Placental epithelial cell (primary cell): ENCODE results near the gene UCN. TPM values are rescaled to one million over a fixed set of nuclear protein-coding genes. Genes with fewer than 3 reads are reported as not detected.

Source experiments
- total RNA-seq: library from RNA; depleted of rRNA; stranded (reverse); fragments of >200 nt; gene quantifications from 2 replicates; pipeline ENCODE4 v1.2.3, GENCODE V29; 2012

UCN gene, protein sequence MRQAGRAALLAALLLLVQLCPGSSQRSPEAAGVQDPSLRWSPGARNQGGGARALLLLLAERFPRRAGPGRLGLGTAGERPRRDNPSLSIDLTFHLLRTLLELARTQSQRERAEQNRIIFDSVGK
- 0.22 and 2.0 TPM in 2 replicates for total RNA-seq

DNA sequence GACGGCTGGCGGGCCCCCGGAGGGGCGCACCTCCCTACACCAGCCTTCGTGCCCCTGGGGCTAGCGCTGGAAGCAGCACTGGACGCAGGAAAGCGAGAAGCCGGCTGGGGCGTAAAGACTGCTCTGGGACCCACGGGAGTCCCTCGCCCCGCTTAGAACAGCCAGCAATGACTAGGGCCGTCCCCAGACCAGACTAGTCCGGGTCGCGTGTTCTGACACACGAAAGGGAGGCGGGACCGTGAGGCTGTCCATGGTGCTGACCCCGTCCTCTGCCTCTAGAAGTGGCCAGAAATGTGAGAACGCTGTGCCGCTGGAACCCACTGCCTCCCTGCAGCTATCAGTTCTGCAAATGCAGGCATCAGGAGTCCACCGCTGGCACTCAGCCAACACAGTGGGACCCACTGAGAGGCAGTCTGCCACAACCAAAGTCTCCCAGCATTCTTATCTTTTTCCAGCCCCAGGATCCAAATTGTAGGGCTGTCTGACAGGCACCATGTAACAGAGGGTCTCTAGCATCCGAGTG, at the start of gene UCN:
Gene UCN (minus strand): TSS at position 87 of the 523 bp plus-strand sequence. CDS start 550 bp downstream, outside the sequence.

DNA sequence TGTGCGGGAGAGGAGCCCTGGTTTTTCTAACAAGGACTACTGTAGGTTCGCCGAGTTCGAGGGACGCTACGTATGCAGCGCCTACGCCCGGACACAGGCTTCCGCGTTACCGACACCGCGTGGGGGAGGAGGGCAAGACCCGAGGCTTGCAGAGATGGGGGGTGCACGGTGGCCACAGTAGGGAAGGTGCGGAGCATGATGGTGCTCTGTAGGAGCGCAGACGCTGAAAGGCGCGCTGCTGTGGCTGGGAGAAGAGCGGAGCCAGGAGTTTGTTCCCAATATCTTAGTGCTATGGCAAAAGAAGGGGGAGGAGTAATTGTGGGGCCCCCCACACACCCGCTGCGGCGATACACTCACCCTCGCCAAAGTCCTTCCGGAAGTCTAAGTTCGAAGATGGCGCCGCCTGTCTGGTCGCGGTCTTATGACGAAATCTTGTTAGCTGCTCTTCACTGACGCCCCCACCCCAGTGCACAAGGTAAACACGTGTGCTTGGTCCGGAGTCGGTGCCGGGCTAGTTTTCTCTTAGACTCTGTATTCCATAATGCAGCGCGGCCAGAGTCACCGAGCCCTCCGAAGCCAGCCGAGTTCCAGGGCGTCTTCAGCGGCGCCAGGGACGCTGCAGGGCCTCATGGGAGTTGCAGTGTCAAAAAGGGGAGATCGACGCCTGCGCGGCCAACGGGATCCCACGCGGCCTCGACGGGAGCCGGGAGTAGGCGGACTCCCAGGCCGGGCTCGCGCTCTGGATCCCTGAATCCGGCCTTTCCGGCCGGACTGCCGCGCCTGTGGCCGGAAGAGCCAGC, 48.3 kb upstream of the UCN start, which contains the start of gene GTF3C2:
Gene GTF3C2 (minus strand): TSS at position 383 of the 800 bp plus-strand sequence. CDS start 13,210 bp downstream, outside the sequence.

DNA sequence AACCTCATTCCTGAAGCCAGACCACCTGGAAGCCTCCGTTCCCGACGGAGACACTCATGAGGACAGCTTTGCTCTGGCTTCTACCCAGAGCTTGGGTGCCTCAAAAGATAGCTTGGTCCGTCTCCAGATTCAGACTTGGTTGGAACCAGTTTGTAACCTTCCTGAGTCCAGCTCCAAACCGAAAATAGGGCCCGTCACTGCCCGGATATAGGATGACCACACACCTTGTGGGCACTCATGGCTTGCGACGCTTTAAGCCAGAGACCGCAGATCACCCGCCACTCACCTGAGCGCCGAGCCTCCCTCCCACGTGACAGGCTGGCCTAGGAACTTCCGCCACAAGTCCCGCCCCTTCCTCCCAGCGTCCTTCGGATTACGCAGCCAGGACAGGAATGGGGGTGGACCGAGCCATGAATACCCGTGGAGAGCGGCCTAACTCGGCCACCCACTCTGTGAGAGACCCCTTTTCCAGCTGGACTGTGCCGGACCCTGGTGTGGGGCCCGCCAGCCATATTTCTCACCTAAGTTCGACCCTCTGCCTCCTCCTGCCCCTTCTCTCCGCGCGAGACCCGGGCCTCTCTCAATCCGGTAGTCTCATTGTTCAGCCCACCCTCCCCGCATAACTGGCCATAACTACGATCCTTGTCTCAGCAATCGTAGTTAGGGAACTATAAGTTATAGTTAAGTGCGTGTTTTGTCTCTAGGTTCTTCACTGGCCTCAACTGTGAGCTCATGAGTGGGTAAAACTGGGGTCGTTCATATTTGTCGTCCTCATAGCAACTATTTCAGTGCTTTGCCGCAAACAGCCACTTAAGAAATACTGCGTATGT, 14.7 kb upstream of the UCN start, which contains the start of gene MPV17:
Gene MPV17 (minus strand): TSS at position 332 of the 830 bp plus-strand sequence. CDS start 580 bp downstream, outside the sequence.

DNA sequence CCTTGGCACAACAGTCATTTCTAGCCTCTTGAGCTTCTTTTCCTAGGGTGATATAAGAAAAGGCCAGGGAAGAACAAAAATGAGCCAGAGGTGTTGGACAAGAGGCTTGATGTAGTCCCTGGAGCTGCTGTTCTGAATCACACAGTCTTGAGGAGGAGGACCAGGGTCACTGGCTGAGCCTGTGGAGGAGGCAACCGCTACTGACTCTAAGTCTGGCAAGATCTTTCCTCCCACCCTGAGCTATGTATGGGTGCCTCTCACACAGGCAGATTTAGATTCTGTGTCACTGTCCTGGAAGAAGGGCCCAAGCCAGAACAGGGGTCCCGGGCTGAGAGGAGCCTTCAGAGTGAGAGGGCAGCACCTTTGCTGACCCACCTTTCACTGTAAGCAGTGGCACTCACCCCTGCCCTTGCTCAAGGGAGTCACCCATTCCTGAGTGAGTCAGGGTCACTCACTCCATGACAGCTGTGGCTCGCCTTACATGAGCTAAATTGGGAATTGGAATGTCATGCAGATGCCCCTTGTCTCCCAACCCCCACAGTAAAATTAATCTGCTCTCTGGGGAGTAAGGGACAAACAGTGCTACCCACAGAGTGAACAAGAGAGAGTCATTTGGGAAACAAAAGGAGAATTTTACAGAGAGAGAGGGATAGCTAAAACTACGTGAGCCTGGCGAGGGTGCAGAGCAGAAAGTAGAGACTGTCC, 26.2 kb downstream of the UCN start, which contains the start of gene TRIM54:
Gene TRIM54 (plus strand): TSS at position 575 of the 705 bp plus-strand sequence. CDS start 303 bp downstream, outside the sequence.

DNA sequence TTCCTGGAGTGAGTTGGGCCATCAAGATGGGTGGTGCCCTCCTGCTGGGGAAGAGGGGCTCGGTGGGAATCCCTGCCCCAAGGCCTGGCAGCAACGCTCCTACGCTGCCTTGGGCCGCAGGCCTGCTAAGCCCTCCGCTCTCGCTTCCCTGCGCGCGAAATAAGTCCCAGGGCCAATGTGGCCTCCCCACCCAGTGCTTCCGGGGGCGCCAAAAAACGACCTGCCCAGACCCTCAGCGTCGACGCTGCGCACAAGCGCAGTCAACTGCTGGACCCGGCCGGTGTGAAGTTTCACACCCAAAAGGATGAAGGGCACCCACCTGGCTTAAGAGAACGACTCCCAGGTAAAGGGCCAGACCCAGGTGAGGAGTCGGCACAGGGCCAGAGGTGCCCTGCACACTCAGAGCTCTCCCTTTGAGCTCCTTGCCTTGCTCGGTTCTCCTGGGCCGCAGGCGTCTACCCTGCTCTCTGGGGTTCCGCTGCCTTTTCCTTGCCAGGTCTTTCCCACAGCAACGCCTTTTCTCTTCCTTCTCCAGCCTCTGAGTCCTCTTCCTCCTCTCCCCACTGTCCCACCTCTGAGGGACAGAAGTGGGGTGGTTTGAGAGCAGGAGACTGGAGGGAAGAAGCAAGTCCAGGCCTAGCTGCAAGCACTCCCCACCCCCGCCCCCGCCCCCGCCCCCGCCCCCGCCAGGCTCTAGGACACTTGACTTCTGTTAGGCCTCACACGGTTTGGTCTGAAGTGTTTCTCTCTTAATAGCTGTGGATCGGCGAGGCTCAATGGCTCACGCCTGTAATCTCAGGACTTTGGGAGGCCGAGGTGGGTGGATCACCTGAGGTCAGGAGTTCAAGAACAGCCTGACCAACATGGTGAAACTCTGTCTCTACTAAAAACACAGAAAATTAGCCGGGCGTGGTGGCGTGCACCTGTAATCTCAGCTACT, 32.8 kb downstream of the UCN start, which contains the start of gene DNAJC5G:
Gene DNAJC5G (plus strand): TSS at position 223 of the 940 bp plus-strand sequence. CDS start 1,296 bp downstream, outside the sequence.

DNA sequence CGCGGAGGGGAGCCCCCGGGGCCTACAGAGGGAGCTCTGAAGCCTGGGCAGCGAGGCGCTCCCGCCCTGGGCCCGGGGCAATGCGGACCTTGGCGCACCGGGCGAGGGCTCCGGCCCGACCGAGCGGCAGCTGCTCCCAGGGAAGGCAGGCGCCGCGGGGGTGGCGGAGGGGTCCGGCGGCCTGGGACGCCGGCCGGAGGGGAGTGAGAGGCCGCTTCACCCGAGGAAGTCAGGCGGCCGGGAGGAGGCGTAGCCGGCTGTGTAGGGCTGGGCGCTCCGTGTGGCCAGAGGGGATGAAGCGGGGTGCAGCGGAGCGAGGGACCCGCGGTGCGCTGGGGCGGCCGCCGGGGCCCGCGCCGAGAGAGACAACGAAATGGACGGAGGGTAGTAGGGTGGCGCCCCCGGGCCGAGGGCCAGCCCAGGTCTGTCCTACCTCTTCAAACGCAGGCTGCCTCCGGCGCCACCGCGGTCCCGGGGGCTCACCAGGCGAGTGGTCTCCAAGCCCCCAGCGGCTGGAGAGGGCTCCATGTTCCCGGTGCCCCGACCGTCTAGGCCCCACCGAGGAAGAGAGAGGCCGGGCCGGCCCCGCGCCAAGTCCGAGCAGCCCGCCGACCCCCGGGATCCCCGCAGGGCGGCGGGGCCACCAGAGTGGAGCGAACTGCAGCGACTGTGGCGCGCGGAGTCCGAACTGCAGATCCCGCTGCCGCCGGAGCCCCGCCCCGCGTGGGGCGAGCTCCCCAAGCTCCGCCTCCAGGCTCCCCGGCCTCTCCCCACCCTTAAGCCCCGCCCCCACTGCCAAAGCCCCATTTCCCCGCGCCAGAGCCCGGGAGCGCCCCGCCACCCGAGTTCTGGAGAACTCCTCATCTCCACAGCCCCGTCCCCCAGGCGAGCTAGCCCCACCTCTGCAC, 45.6 kb downstream of the UCN start, which contains the start of gene SLC30A3:
Gene SLC30A3 (minus strand): TSS at position 669 of the 908 bp plus-strand sequence. CDS start 141 bp downstream, at position 528.

Other genes with a start within 250 kb of the UCN start
- 217 and 424 TPM in 2 replicates for gene OST4, start 236.8 kb downstream of the UCN start, total RNA-seq
- gene EMILIN1, start 229.8 kb downstream of the UCN start, total RNA-seq = 5.2 and 24.7 TPM in 2 replicates
- gene KHK, start 221.7 kb downstream of the UCN start, total RNA-seq = under 0.01 TPM in 1 of 2 replicates, not detected in the other
- under 0.01 and 0.33 TPM in 2 replicates for gene CGREF1, start 189.3 kb downstream of the UCN start, total RNA-seq
- not detected in 2 replicates for gene ABHD1, start 184.6 kb downstream of the UCN start, total RNA-seq
- 44.4 and 75.3 TPM in 2 replicates for gene PREB, start 173.8 kb downstream of the UCN start, total RNA-seq
- gene PRR30, start 169.0 kb downstream of the UCN start, total RNA-seq = not detected in 2 replicates
- gene TCF23, start 159.4 kb downstream of the UCN start, total RNA-seq = not detected in 2 replicates
- 197 and 201 TPM in 2 replicates for gene ATRAID, start 96.4 kb downstream of the UCN start, total RNA-seq
- gene SLC5A6, start 96.2 kb downstream of the UCN start, total RNA-seq = 174 and 243 TPM in 2 replicates
- 46.3 and 52.6 TPM in 2 replicates for gene CAD, start 91.1 kb downstream of the UCN start, total RNA-seq
- gene SLC30A3, start 45.4 kb downstream of the UCN start, total RNA-seq = 0.11 TPM in 1 of 2 replicates, not detected in the other
- gene DNAJC5G, start 33.0 kb downstream of the UCN start, total RNA-seq = not detected in 2 replicates
- not detected in 2 replicates for gene TRIM54, start 26.0 kb downstream of the UCN start, total RNA-seq
- 56.1 TPM in 2 replicates for gene MPV17, start 14.7 kb upstream of the UCN start, total RNA-seq
- gene GTF3C2, start 48.3 kb upstream of the UCN start, total RNA-seq = 43.6 and 52.2 TPM in 2 replicates
- gene EIF2B4, start 61.9 kb upstream of the UCN start, total RNA-seq = 30.6 and 34.1 TPM in 2 replicates
- 148 and 178 TPM in 2 replicates for gene SNX17, start 62.2 kb upstream of the UCN start, total RNA-seq
- 10.5 and 11.4 TPM in 2 replicates for gene ZNF513, start 72.3 kb upstream of the UCN start, total RNA-seq
- 47.9 and 50.6 TPM in 2 replicates for gene PPM1G, start 101.1 kb upstream of the UCN start, total RNA-seq
- 171 and 233 TPM in 2 replicates for gene NRBP1, start 120.2 kb upstream of the UCN start, total RNA-seq
- 8.2 and 22.0 TPM in 2 replicates for gene KRTCAP3, start 133.9 kb upstream of the UCN start, total RNA-seq
- 13.1 and 14.9 TPM in 2 replicates for gene IFT172, start 181.3 kb upstream of the UCN start, total RNA-seq
- 11.0 and 12.1 TPM in 2 replicates for gene FNDC4, start 186.8 kb upstream of the UCN start, total RNA-seq
- 1.2 TPM in 1 of 2 replicates, not detected in the other for gene GCKR, start 188.4 kb upstream of the UCN start, total RNA-seq